GM18861 (cell line): ENCODE measurements around the gene PPP4R3A.
"Not testable (repeated sequence)": the region's sequence is repeated elsewhere in the genome, so short reads cannot be mapped to it uniquely, and the experiment has no call there.

Experiments
- ATAC-seq: cut with Tn5 transposase; IDR thresholded peaks from one replicate; pipeline ENCODE4 v1.9.1; 2021; ENCODE audit not compliant: unreplicated experiment

PPP4R3A gene

DNA sequence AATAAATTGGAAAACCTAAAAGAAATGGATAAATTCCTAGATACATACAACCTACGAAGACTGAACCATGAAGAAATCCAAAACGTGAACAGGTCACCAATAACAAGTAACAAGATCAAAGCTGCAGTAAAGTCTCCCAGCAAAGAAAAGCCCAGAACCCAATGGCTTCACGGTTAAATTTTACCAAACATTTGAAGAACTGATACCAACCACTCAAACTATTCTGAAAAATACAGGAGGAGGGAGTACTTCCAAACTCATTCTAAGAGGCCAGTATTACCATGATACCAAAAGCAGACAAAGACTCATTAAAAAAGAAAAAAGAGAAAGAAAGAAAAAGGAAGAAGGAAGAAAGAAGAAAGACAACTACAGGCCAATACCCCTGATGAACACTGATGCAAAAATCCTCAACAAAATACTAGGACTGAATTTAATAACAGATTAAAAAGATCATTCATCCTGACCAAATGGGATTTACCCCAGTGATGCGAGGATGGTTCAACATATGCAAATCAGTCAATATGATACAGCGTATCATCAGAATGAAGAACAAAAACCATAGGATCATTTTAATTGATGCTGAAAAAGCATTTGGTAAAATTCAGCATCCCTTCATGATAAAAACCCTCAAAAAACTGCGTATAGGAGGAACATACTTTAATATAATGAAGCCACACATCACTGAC, 65.6 kb downstream of the PPP4R3A start:
- ATAC-seq, result no peak

DNA sequence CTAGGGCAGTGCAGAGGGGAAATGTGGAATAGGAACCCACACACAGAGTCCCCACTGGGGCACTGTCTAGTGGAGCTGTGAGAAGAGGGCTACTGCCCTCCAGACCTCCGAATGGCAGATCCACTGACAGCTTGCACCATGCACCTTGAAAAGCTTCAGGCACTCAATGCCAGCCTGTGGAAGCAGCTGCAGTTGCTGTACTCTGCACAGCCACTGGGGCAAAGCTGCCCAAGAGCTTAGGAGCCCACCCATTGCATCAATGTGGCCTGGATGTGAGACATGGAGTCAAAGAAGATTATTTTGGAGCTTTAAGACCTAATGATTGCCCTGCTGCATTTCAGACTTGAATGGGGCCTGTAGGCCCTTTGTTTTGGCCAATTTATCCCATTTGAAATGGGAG, 70.8 kb downstream of the PPP4R3A start:
- no peak for ATAC-seq

DNA sequence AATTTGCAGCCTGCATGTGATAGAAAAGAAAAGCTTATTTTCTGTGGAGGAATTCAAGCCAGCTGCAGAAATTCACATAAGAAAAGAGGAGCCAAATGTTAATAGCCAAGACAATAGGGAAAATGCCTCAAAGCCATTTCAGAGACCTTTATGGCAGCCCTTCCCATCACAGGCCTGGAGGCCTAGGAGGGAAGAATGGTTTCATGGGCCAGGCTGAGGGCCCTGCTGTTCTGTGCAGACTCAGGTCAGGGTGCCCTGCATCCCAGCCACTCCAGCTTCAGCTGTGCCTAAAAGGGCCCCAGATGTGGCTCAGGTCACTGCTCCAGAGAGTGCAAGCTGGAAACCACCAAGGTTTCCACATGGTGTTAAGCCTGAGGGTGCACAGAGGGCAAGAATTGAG, 71.3 kb downstream of the PPP4R3A start:
- ATAC-seq, result no peak

- not testable (repeated sequence) for ATAC-seq
Observed at GRCh38 chr14:91436266-91436665, 73.8 kb downstream of the PPP4R3A start.

DNA sequence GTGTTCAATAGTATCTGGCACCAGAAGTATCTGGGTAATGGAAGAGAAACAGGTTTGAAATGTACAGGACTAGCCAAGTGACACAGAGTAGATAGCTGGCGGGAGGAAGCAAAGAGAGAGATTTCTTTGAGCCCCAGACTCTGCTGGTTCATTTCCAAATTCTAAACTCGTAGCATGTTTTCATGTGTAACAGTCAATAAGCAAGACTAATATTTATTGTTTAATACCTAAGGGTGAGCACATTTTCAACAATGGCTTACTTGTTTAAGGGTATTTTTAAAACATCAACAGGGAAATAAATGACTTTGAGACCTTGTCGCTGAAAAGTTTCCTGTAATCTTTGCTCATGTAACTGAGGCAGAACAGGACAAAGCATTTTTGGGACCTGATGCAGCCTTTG, 80.7 kb downstream of the PPP4R3A start:
- ATAC-seq, result no peak

DNA sequence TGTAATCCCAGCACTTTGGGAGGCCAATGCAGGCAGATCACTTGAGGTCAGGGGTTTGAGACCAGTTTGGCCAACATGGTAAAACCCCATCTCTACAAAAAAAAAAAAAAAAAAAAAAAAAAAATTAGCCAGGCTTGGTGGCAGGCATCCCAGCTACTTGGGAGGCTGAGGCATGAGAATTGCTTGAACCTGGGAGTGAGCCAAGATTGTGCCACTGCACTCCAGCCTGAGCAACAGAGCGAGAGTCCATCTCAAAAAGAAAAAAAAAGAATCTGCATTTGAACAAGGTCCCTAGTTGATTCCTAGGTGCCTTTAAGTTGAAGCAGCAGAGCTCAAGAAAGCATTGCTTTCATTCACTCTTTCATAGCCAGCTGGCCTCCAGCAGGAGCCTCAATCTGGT, 81.2 kb downstream of the PPP4R3A start:
- not testable (repeated sequence) for ATAC-seq

GRCh38 chr14:91425531-91425944, 84.6 kb downstream of the PPP4R3A start:
- ATAC-seq, result not testable (repeated sequence)

DNA sequence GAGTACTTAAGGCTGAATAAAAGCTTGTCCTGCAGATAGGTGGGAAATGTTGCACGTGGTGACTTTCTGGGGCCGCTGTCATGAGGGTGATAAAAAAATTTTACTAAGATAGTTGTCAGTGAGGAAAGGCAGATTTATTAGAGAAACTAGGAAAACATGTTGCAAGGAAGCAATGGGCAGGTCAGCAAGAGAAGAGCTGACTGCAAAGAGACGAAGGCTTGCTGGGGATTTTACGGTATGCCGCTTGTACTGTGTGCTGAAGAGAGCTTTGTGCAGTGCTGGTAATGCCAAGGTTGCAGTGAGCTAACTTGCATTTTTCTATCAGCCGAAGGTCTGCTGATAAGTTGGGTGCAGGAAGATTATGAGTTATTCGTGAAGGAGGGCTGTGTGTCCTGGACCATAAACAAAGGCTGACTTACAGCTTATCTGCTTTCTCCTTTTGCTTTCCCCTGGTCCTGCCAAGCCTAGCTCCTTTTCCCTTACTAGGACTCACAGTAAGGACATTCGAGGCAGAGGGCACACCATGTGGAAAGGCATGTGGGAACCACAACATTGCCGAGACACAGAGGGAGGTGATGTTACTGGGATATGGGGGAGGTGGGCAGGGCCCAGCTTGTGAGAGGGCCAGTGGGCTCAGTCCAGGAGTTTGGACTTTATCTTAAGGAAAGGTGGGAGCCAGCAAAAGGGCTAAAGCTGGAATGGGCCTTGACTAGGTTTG, 85.1 kb downstream of the PPP4R3A start:
- no peak for ATAC-seq

DNA sequence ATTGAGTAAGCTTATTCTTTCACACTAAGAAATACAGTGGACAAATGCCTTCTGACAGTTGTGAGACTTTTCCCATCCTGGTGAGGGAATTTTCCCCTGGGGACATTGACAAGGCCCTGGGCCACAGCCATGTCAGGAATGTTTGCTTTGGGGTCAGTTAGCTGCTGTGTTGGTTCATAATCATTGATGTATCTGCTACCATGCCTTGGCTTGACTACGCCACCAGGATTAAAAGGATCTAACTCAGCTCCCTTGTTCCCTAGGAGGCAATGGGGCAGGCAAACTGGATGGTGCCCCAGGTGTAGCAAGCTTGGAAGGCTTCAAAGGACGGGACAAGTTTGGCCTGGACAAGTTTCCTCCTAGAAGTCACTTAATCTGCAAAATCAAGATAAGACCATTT, 89.4 kb downstream of the PPP4R3A start:
- ATAC-seq, result no peak

GRCh38 chr14:91419451-91419850, 90.7 kb downstream of the PPP4R3A start:
- no peak for ATAC-seq

DNA sequence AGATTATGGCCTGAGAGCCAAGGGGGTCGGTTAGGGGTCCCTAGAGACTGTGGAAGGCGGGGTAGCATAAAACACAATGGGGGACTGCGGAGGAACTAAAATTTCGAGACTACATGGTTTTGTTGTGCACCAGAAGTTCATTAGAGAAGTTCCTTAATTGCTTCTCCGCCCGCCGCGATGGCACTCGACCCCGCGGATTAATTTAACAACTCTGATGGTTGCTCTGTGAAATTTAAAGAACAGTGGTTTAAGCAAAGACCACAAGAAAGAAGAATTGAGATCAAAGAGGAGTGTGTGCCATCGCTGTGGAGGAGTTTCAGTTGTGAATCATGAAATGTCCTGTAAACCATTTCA, 91.1 kb downstream of the PPP4R3A start:
- no peak for ATAC-seq

DNA sequence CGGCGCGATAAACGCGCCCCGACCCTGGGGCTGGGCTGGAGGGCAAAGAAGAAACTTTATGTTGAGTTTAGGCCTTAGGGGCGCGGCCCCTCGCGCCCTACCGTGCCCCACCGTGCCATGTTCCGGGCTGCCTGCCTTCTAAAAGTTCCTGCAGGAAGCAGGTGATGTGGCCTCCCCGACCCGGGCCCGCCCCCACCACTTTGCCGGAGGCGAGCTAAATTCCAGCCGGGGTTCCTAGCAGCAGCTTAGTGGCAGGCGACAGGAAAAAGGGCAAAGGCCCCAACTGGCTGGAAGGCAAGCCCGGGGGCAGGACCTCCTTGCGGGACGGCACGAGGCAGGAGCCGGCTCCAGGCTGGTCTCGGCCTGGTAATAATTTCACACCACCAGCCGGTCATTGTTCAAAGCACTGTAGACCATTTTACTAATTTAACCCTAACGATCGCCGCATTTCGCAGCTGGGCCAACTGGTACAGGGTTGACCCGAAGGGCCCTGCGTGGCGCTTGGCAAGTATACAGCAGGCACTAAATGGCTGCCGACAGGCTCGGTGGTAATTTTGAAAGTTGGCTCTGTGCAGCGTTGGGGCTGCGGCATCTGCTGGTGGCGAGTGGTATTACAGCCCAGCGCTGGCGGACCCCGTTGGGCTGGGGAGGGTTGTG, 91.6 kb downstream of the PPP4R3A start:
- ATAC-seq, result no peak

DNA sequence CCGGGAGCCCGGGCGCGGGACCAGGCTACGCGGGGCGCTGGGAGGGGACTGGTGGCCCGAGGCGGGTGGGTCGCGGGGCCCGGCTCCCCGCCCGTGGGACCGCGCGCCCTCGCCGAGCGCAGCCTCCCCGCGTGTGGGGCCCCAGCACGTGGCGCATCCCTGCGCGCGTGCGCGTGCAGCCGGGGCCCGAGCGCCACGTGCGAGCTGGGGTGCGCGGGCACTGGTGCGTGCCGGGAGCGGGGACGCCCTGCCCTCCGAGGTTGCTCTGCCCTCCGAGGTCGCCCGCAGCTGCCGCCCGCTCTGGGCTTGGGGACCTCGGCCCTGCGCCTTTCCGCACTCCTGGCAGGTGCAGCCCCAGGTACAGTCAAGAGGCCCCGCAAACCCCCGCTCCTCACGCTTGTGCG, 92.1 kb downstream of the PPP4R3A start:
- peak; percentile 24 for ATAC-seq

- ATAC-seq, result peak; percentile 38
Observed at GRCh38 chr14:91417120-91417982, 92.8 kb downstream of the PPP4R3A start, which contains the start of gene CCDC88C. Gene CCDC88C (minus strand): TSS chr14:91417820. CDS start chr14:91417690, 130 bp downstream.

DNA sequence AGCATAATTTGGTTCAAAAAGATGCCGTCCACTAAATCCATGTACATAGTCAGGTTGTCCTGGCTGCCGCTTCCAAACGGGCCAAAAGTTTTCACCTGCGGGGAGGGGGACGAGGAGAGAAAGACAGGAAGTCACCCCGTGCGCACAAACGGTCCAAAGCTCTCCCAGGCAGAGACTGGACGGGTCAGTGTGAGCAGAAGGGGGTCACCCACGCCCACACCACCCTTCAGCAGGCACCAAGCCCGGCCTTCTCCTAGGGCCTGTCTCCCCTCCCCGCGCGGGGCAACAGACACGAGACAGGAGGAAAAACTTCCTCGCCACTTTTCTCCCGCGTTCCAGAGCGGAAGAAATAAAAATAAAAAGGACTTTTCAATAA, 93.4 kb downstream of the PPP4R3A start:
- ATAC-seq, result no peak

- peak; percentile 42 for ATAC-seq
Observed at GRCh38 chr14:91415794-91416743, 94.0 kb downstream of the PPP4R3A start.

- ATAC-seq, result no peak
Observed at GRCh38 chr14:91414475-91414833, 95.7 kb downstream of the PPP4R3A start.

- ATAC-seq, result no peak
Observed at GRCh38 chr14:91413547-91414474, 96.3 kb downstream of the PPP4R3A start.

GRCh38 chr14:91412939-91413338, 97.2 kb downstream of the PPP4R3A start:
- no peak for ATAC-seq
